Measurements from ENCODE around the gene ANKMY1. TPM values are rescaled to one million over a fixed set of nuclear protein-coding genes. Genes with fewer than 3 reads are reported as not detected.
A peak's percentile ranks its signal among the peaks of the same experiment; 100 is the strongest.

The ANKMY1 gene
- total and polyA plus RNA-seq, 10 donors = 7.6 to 45.5 (median 29.4) TPM

GRCh38 chr2:240462073-240462706 is 95.6 kb downstream of the ANKMY1 start:
- Histone ChIP-seq H3K4me1 (peaks cover 0 to 14% (median 4%) of the 10 kb centered on the region in 6 donors), H3K27ac (no peak overlapping the region), H3K27me3 (replicated peaks in 1 of 7) (peaks cover 0 to 25% (median 0%) of the 10 kb centered on the region in 7 donors), H3K36me3 (peaks cover 0 to 30% (median 0%) of the 10 kb centered on the region in 6 donors), H3K9me3 (no peaks in the 10 kb centered on the region), H3K4me3 (no peak overlapping the region)
- DNase-seq = peak; percentile 74
- 92 to 95% (median 93%) methylated on average over 14 to 41 of the region's 41 CpGs for WGBS, 5 donors
- intact Hi-C loops (cut with DNase I; ENCODE audit: low total_unique reads) = no loop called here
- TF ChIP-seq POLR2AphosphoS5 (IDR thresholded peaks at IDR 0.05) = no peak
- no peak for TF ChIP-seq CTCF (IDR thresholded peaks at IDR 0.05 in 8 of 11, conservative IDR thresholded peaks at IDR 0.05 in 3 of 11)
- no peak for TF ChIP-seq POLR2A (IDR thresholded peaks at IDR 0.05)

- peak; percentile 68 for DNase-seq
- no peak overlapping the region for H3K27ac ChIP-seq
- WGBS, 5 donors = 86 to 91% (median 88%) methylated on average over 9 to 17 of the region's 17 CpGs
- TF ChIP-seq POLR2A (IDR thresholded peaks at IDR 0.05) = no peak
- no peak overlapping the region for H3K4me3 ChIP-seq
- no peaks in the 10 kb centered on the region for H3K9me3 ChIP-seq
- H3K36me3 ChIP-seq = peaks cover 0 to 24% (median 0%) of the 10 kb centered on the region in 6 donors
- intact Hi-C loops (cut with DNase I; ENCODE audit: low total_unique reads) = no loop called here
- H3K27me3 ChIP-seq (replicated peaks in 1 of 7) = peaks cover 0 to 31% (median 6%) of the 10 kb centered on the region in 7 donors
- H3K4me1 ChIP-seq = peaks cover 0 to 8% (median 2%) of the 10 kb centered on the region in 6 donors
Observed at GRCh38 chr2:240461471-240462072, 96.2 kb downstream of the ANKMY1 start.

- Histone ChIP-seq H3K4me3 (no peak overlapping the region), H3K9me3 (no peaks in the 10 kb centered on the region), H3K4me1 (peaks cover 0 to 8% (median under 1%) of the 10 kb centered on the region in 6 donors), H3K27ac (no peak overlapping the region), H3K36me3 (peaks cover 0 to 22% (median 0%) of the 10 kb centered on the region in 6 donors), H3K27me3 (replicated peaks in 1 of 7) (peaks cover 0 to 38% (median 12%) of the 10 kb centered on the region in 7 donors)
- 88 to 95% (median 90%) methylated on average over 2 to 16 of the region's 16 CpGs for WGBS, 5 donors
- peak; percentile 72 for DNase-seq
- TF ChIP-seq POLR2A (IDR thresholded peaks at IDR 0.05) = no peak
- TF ChIP-seq POLR2AphosphoS5 (IDR thresholded peaks at IDR 0.05) = no peak
- TF ChIP-seq CTCF (IDR thresholded peaks at IDR 0.05 in 8 of 11, conservative IDR thresholded peaks at IDR 0.05 in 3 of 11) = no peak
- intact Hi-C loops (cut with DNase I; ENCODE audit: low total_unique reads) = no loop called here
Observed at GRCh38 chr2:240460781-240461431, 96.9 kb downstream of the ANKMY1 start.

GRCh38 chr2:240460253-240460711 is 97.5 kb downstream of the ANKMY1 start:
- H3K4me3 ChIP-seq = no peak overlapping the region
- DNase-seq = peak; percentile 67
- intact Hi-C loops (cut with DNase I; ENCODE audit: low total_unique reads) = no loop called here
- 79 to 89% (median 83%) methylated on average over 16 of the region's 16 CpGs for WGBS, 5 donors
- H3K27ac ChIP-seq = no peak overlapping the region
- peaks cover 0 to 13% (median 6%) of the 10 kb centered on the region in 6 donors for H3K4me1 ChIP-seq
- no peaks in the 10 kb centered on the region for H3K9me3 ChIP-seq
- TF ChIP-seq POLR2A (IDR thresholded peaks at IDR 0.05) (no peak), POLR2AphosphoS5 (IDR thresholded peaks at IDR 0.05) (peak in 1 of 3 donors; percentile 1), CTCF (IDR thresholded peaks at IDR 0.05 in 8 of 11, conservative IDR thresholded peaks at IDR 0.05 in 3 of 11) (no peak)
- H3K36me3 ChIP-seq = peaks cover 0 to 16% (median 0%) of the 10 kb centered on the region in 6 donors
- H3K27me3 ChIP-seq (replicated peaks in 1 of 7) = peaks cover 0 to 44% (median 19%) of the 10 kb centered on the region in 7 donors

Measured in spleen (tissue), 11 donors.